GM08714 (cell line): Measurements from ENCODE around the gene XDH.

ENCODE experiments used
- H3K4me3 ChIP-seq: fragments of 200-500 bp; sonication (Bioruptor generic); 2 replicates; pipeline ENCODE4 v1.5.1; 2014; ENCODE audit warnings: mild to moderate bottlenecking, low read length, inconsistent platforms
- ZNF274 ChIP-seq: IDR thresholded peaks from 2 replicates; pipeline ENCODE4 v1.6.1; 2012; ENCODE audit warnings: mild to moderate bottlenecking, low read depth, low read length

The XDH gene

GRCh38 chr2:31365834-31366505 is 48.6 kb downstream of the XDH start:
- H3K4me3 ChIP-seq = no peak overlapping the region
- TF ChIP-seq ZNF274 = no peak

GRCh38 chr2:31365348-31365747 is 49.2 kb downstream of the XDH start:
- no peak overlapping the region for H3K4me3 ChIP-seq
- no peak for TF ChIP-seq ZNF274

- no peak overlapping the region for H3K4me3 ChIP-seq
- TF ChIP-seq ZNF274 = no peak
These were observed 50.4 kb downstream of the XDH start for GRCh38 chr2:31363956-31364750.

GRCh38 chr2:31362581-31362980 is 52.0 kb downstream of the XDH start:
- no peak for TF ChIP-seq ZNF274
- no peak overlapping the region for H3K4me3 ChIP-seq

- TF ChIP-seq ZNF274 = no peak
- no peak overlapping the region for H3K4me3 ChIP-seq
These were observed 55.3 kb downstream of the XDH start for GRCh38 chr2:31359229-31359628.

GRCh38 chr2:31354837-31355236 is 59.7 kb downstream of the XDH start:
- no peak overlapping the region for H3K4me3 ChIP-seq

GRCh38 chr2:31353179-31353578 is 61.4 kb downstream of the XDH start:
- no peak for TF ChIP-seq ZNF274
- no peak overlapping the region for H3K4me3 ChIP-seq

More at GRCh38 chr2:31354837-31355236, 59.7 kb downstream of the XDH start:
- no peak for TF ChIP-seq ZNF274

GRCh38 chr2:31349684-31350083 is 64.9 kb downstream of the XDH start:
- no peak overlapping the region for H3K4me3 ChIP-seq
- no peak for TF ChIP-seq ZNF274

GRCh38 chr2:31349160-31349559 is 65.4 kb downstream of the XDH start:
- no peak for TF ChIP-seq ZNF274
- H3K4me3 ChIP-seq = no peak overlapping the region

- no peak for TF ChIP-seq ZNF274
- no peak overlapping the region for H3K4me3 ChIP-seq
These were observed 65.9 kb downstream of the XDH start for GRCh38 chr2:31348618-31349017.

- no peak overlapping the region for H3K4me3 ChIP-seq
- TF ChIP-seq ZNF274 = no peak
These were observed 66.8 kb downstream of the XDH start for GRCh38 chr2:31347750-31348149.

GRCh38 chr2:31347319-31347718 is 67.2 kb downstream of the XDH start:
- H3K4me3 ChIP-seq = no peak overlapping the region
- no peak for TF ChIP-seq ZNF274

GRCh38 chr2:31344447-31344846 is 70.1 kb downstream of the XDH start:
- H3K4me3 ChIP-seq = no peak overlapping the region
- TF ChIP-seq ZNF274 = no peak

GRCh38 chr2:31341351-31341750 is 73.2 kb downstream of the XDH start:
- no peak for TF ChIP-seq ZNF274
- H3K4me3 ChIP-seq = no peak overlapping the region

GRCh38 chr2:31339696-31340095 is 74.8 kb downstream of the XDH start:
- no peak overlapping the region for H3K4me3 ChIP-seq
- TF ChIP-seq ZNF274 = no peak
